Measurements from ENCODE around the gene EXOSC1.

Gene EXOSC1

DNA sequence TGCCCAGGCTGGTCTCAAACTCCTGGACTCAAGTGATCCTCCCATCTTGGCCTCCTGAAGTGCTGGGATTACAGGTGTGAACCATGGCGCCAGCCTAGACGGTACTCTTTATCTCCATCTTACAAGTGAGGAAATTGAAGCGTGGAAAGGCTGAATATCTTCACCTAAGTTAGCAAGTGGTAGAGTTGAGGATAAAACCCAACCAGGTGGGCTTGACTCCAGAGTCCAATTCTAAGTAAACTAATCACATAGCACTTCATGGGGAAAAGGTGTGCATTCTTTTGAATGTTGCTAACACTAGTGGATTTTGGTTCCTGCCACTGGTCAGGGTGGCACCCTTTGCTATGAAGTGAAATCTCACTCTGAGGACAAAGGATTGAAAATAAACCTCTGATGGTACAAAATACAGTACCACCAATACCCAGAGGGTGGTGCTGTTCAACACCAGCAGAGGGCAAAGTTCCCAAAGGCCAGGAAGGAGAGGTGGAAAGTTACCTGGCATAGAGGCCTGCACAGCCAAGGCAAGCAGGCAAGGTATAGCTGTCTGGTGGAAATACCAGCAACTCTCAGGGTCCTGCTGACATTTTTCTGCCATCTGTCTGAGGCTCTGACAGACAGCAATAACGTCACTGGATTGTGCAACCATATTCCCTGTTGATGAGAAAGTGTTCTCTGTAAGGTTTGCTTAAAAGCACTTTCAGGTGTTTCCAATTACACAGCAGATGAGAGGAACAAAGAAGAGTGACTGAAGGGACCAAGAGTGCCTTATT lies 17.7 kb upstream of the EXOSC1 start:
- peak overlapping the region; percentile 4; the same call in 1 of the 2 replicates for H3K4me2 ChIP-seq
- no peaks in the 10 kb centered on the region for H3K27me3 ChIP-seq (ENCODE audit: insufficient read depth, low read depth)
- no peak overlapping the region; the same call in 1 of the 2 replicates for H3K9ac ChIP-seq
- no peak overlapping the region for H2AFZ ChIP-seq (ENCODE audit: low read depth)
- H3K27ac ChIP-seq = peak overlapping the region; percentile 56; the same call in 1 of the 2 replicates
- TF ChIP-seq, protein P1, sequence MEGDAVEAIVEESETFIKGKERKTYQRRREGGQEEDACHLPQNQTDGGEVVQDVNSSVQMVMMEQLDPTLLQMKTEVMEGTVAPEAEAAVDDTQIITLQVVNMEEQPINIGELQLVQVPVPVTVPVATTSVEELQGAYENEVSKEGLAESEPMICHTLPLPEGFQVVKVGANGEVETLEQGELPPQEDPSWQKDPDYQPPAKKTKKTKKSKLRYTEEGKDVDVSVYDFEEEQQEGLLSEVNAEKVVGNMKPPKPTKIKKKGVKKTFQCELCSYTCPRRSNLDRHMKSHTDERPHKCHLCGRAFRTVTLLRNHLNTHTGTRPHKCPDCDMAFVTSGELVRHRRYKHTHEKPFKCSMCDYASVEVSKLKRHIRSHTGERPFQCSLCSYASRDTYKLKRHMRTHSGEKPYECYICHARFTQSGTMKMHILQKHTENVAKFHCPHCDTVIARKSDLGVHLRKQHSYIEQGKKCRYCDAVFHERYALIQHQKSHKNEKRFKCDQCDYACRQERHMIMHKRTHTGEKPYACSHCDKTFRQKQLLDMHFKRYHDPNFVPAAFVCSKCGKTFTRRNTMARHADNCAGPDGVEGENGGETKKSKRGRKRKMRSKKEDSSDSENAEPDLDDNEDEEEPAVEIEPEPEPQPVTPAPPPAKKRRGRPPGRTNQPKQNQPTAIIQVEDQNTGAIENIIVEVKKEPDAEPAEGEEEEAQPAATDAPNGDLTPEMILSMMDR (conservative IDR thresholded peaks at IDR 0.05; ENCODE audit: low read depth, low read length) = peak; percentile 92
- H4K20me1 ChIP-seq (ENCODE audit: insufficient read depth) = no peaks in the 10 kb centered on the region
- H3K4me1 ChIP-seq (ENCODE audit: low read depth, poor library complexity, severe bottlenecking) = peaks cover 65% of the 10 kb centered on the region
- H3K36me3 ChIP-seq (ENCODE audit: insufficient read depth) = peaks cover 10% of the 10 kb centered on the region
- H3K79me2 ChIP-seq (ENCODE audit: insufficient read depth, low read depth) = no peaks in the 10 kb centered on the region; the same call in 1 of the 2 replicates
- no peak overlapping the region for H3K4me3 ChIP-seq (IDR thresholded peaks at IDR 0.05; ENCODE audit: insufficient read depth, low read depth, low read length)

DNA sequence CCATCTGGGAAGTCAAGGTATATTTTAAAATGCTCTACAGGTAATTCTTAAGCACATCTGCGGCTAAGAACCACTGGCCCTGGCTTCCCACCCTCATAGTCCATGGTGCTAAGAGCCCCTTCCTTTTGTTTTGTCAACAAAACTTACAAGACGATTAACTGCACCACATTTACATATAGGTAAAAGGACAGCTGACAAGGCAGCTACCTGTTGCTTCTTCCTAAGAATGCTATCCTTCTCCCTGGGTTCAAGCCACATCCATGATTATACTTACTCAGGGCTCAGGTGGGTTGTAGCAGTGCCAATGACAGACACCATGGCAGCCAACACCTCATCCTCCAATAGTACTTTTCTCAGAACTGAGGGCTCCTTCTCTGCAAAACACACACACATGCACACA lies 16.5 kb upstream of the EXOSC1 start:
- no peak overlapping the region for H3K4me2 ChIP-seq
- H3K27me3 ChIP-seq (ENCODE audit: insufficient read depth, low read depth) = no peaks in the 10 kb centered on the region
- no peak overlapping the region for H3K4me3 ChIP-seq (IDR thresholded peaks at IDR 0.05; ENCODE audit: insufficient read depth, low read depth, low read length)
- H3K9ac ChIP-seq = no peak overlapping the region
- peaks cover 53% of the 10 kb centered on the region for H3K4me1 ChIP-seq (ENCODE audit: low read depth, poor library complexity, severe bottlenecking)
- no peaks in the 10 kb centered on the region for H4K20me1 ChIP-seq (ENCODE audit: insufficient read depth)
- no peak overlapping the region for H2AFZ ChIP-seq (ENCODE audit: low read depth)
- no peak overlapping the region for H3K27ac ChIP-seq
- H3K36me3 ChIP-seq (ENCODE audit: insufficient read depth) = peaks cover 10% of the 10 kb centered on the region
- no peaks in the 10 kb centered on the region; the same call in 1 of the 2 replicates for H3K79me2 ChIP-seq (ENCODE audit: insufficient read depth, low read depth)
- TF ChIP-seq, protein P1 (conservative IDR thresholded peaks at IDR 0.05; ENCODE audit: low read depth, low read length) = no peak

DNA sequence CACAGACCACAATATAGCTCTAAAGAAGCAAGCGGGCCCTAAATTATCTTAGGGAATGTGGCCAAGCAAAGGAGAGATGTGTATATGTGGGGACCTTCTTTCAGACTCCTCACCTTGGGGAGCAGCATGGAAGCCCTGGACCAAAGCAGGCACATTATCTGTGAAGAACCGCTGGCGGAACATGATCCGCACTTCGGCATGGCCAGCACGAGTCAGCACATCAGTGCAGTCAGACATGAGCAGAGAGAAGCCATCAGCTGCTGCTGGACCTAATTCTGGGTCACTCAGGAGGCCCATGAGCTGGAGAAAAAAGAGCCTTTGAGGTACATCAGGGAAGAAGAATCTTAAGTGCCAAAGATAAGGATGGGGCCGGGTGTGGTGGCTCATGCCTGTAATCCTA lies 14.1 kb upstream of the EXOSC1 start:
- no peaks in the 10 kb centered on the region for H3K27me3 ChIP-seq (ENCODE audit: insufficient read depth, low read depth)
- H3K4me2 ChIP-seq = no peak overlapping the region
- H3K4me3 ChIP-seq (IDR thresholded peaks at IDR 0.05; ENCODE audit: insufficient read depth, low read depth, low read length) = no peak overlapping the region
- H3K79me2 ChIP-seq (ENCODE audit: insufficient read depth, low read depth) = no peaks in the 10 kb centered on the region
- H3K4me1 ChIP-seq (ENCODE audit: low read depth, poor library complexity, severe bottlenecking) = peaks cover 29% of the 10 kb centered on the region
- no peaks in the 10 kb centered on the region for H4K20me1 ChIP-seq (ENCODE audit: insufficient read depth)
- H3K27ac ChIP-seq = no peak overlapping the region
- H3K36me3 ChIP-seq (ENCODE audit: insufficient read depth) = 0 out of 2 replicates have a peak, but pooled peaks cover 3% of the 10 kb centered on the region
- TF ChIP-seq, protein P1 (conservative IDR thresholded peaks at IDR 0.05; ENCODE audit: low read depth, low read length) = no peak
- no peak overlapping the region for H2AFZ ChIP-seq (ENCODE audit: low read depth)
- no peak overlapping the region for H3K9ac ChIP-seq

DNA sequence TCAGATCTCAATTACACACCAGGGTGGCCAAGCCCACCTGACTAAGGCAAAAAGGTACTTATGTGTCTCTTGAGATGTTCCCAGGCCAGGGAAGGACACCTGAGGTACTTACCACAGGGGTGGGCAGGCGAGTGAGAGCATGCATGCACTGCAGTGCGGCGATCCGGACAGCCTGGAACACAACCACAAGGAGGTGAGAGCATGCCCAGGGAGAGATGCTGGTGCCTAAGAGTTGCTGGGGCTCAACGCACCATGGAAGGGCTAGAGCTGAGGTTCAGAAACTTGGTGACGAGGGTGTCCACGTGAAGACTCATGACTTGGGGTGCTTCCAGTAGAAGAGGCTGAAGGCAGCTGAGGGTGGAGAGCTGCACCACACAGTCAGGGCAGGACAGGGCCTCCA lies 13.3 kb upstream of the EXOSC1 start:
- no peak overlapping the region for H3K4me2 ChIP-seq
- H3K4me3 ChIP-seq (IDR thresholded peaks at IDR 0.05; ENCODE audit: insufficient read depth, low read depth, low read length) = no peak overlapping the region
- H3K4me1 ChIP-seq (ENCODE audit: low read depth, poor library complexity, severe bottlenecking) = peaks cover 21% of the 10 kb centered on the region
- TF ChIP-seq, protein P1 (conservative IDR thresholded peaks at IDR 0.05; ENCODE audit: low read depth, low read length) = no peak
- H3K9ac ChIP-seq = no peak overlapping the region
- no peaks in the 10 kb centered on the region for H3K79me2 ChIP-seq (ENCODE audit: insufficient read depth, low read depth)
- H4K20me1 ChIP-seq (ENCODE audit: insufficient read depth) = no peaks in the 10 kb centered on the region
- no peak overlapping the region for H2AFZ ChIP-seq (ENCODE audit: low read depth)
- no peaks in the 10 kb centered on the region for H3K27me3 ChIP-seq (ENCODE audit: insufficient read depth, low read depth)
- H3K27ac ChIP-seq = no peak overlapping the region
- 0 out of 2 replicates have a peak, but pooled peaks cover 3% of the 10 kb centered on the region for H3K36me3 ChIP-seq (ENCODE audit: insufficient read depth)
